ENCODE measurements around the gene ATP2A3.

ATP2A3 gene

DNA sequence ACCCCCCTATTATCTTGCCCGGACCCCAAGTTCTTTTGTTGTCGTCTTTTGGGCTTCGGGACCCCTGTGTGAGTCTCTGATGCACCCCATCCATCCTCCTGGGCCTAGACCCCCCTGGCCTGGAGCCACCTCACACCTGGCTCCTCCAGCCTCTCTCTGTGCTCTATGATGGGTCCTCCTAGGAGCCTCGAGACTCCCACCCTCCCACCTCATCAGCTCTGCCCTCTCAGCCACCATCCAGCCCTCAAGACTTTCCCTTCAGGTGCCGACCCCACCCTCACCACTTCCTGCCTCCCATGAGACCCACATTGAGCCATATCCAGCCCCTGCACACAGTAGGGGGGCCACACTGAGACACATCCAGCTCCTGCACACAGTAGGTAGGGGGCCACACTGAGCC is 8.7 kb upstream of the ATP2A3 start:
- DNase-seq (ENCODE audit: low spot score) = no peak

DNA sequence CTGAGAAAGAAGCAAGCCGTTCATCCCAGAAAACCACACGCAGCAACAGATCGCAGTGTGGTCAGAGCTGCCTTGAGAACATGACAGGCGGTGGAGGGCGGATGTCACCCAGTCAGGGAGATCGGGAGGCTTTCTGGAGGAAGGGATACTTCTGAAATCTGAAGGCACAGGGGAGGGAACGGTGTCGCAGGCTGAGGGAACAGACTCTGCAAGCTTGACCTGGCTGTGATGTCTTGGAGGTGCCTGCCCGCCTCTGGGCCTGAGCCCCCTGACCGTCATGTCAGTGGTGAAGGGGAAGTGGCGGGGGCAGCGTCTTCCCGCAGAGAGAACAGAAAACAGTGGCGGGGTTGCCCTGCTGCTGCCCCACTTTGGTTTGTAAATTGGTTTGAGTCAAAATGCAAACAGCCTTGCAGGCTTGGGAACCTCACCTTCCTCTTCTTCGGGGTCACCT is 8.1 kb upstream of the ATP2A3 start:
- no peak for DNase-seq (ENCODE audit: low spot score)

DNA sequence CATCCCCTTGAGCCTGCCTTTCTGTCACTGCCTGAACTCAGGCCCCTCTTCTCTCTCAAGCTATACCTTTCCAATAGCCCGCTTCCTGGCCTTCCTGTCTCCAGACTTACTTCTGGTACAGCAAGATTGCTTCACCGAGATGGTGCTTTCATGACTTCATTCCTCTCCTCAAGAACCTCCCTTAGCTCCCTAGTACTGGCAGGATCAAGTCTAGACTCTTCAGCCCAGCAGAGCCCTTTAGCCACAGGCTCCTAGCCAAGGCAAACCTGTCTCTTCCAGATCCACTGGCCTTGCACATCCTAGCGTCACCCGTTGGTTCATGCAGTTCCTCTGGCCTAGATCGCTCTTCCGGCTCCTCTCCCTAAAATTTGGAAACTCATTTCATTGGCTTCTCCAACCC is 6.4 kb upstream of the ATP2A3 start:
- DNase-seq (ENCODE audit: low spot score) = no peak

DNA sequence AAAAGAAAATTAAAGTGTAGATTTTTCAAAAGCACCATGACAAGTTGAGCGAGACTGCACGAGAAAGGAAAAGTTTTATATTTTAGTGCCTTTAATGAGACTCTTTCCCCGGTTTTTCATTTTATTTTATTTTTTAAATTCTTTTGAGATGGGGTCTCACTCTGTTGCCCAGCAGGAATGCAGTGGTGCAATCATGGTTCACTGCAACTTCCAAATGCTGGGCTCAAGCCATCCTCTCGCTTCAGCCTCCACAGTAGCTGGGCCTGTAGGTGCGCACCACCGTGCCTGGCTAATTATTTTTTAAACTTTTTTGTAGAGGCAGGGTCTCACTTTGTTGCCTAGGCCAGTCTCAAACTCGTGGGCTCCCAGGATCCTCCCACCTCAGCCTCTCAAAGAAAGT is 5.7 kb upstream of the ATP2A3 start:
- no peak for DNase-seq (ENCODE audit: low spot score)

DNA sequence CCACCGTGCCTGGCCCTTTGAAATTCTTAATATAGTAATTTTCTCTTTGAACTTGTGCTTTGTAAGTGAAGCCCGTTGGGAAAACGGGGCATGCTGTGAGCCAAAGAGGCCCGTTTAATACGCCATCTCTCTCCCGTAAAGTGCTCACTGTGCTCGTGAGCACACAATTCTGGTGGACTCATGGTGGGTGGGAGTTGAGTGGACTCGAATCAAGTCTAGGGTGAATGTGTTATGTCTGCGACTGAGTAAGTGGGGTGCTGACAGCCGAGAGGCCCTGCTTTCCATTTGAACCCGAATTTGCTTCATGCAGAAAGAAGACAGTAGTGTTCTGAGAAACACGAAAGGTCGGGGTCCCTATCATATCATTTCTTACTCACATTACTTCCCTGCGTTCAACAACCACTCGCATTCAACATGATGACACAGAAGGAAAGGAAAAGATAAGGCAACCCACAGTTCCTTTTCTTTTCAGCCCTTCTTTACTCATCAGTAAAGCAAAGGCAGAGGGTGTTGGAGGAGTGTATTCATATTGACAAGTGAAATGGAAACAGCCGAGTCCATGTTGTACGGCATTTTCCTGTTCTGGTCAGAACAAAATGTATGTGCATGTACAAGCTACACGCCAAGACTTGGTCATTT is 4.8 kb upstream of the ATP2A3 start:
- DNase-seq (ENCODE audit: low spot score) = no peak

DNA sequence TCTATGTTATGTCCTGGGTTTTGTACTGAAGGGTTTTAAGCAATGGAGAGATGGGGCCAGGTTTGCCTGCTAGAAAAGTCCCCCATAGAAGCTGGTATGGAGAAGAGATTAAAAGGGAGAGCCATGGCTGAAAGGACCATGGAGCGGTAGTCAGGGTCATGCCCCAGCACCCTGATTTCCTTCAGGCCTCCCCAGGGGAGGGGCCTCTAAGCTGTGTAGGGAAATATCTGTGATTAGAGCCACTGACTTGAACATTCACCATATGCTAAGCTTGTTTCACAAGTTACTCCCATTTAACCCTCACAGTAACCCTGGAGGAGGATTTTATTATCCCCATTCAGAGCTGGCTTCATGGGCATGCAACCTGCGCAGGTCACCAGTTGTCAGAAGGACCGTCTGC is 3.8 kb upstream of the ATP2A3 start:
- DNase-seq (ENCODE audit: low spot score) = no peak

DNA sequence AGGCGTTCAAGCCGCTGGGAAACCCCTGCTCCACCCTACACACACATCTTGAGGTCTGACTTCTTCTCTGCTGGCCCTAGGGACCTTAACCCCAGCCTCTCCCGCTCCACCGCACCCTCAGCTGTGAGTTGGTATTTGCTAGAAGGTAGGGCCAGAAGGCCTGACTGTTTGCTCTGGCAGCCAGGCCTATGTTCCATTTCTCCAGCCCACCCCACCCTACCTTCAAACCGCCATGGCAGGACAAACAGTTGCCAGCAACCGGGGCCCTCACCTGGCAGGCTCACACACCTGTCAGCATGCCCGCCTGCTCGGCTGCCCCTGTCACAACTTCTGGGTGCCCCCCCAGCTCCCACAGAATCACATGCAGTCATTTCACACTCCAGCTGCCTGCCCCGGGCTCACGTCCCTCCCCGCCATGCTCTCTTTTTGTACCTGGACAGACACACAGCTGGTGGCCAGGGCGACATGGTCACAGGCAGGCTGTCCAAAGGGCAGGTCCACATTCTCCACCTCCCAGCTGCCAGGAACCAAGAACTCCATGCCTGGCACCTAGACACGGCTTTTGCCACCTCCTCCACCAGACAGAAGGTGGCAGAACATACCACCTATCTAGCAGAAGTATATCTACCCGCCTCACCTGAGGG is 2.6 kb upstream of the ATP2A3 start:
- no peak for DNase-seq (ENCODE audit: low spot score)

DNA sequence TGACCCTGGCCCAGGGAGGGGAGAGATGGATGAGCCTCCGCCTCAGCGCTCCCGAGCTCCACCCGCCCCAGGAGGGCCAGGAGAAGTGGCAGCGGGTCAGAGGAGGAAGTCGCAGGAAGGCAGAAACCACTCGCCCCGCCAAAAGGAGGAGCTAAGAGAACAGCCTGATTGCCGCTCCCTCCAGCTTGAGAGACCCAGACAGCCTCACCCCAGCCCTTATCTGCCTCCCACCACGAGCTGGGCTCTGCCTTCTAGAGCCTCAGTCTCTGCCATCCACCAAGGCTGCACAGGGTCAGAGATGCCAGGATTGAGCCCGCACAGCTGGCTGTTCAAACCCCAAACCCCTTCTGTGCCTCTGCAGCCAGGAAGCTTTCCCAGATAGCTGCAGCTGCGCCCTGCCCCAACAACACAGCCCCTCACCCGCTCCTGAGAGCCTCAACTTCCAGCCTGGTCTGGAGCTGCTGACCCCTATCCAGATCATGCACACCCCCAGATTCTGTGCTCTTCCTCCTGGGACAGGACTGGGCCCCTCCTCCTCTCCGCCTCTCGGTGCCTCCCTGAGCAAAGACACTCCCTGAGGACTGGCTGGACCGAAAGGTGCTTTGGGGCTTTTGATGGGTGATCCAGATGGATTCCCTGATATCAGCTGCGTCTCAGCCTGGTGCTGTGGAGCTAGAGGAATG is 1.0 kb upstream of the ATP2A3 start:
- DNase-seq (ENCODE audit: low spot score) = peak; percentile 70

DNA sequence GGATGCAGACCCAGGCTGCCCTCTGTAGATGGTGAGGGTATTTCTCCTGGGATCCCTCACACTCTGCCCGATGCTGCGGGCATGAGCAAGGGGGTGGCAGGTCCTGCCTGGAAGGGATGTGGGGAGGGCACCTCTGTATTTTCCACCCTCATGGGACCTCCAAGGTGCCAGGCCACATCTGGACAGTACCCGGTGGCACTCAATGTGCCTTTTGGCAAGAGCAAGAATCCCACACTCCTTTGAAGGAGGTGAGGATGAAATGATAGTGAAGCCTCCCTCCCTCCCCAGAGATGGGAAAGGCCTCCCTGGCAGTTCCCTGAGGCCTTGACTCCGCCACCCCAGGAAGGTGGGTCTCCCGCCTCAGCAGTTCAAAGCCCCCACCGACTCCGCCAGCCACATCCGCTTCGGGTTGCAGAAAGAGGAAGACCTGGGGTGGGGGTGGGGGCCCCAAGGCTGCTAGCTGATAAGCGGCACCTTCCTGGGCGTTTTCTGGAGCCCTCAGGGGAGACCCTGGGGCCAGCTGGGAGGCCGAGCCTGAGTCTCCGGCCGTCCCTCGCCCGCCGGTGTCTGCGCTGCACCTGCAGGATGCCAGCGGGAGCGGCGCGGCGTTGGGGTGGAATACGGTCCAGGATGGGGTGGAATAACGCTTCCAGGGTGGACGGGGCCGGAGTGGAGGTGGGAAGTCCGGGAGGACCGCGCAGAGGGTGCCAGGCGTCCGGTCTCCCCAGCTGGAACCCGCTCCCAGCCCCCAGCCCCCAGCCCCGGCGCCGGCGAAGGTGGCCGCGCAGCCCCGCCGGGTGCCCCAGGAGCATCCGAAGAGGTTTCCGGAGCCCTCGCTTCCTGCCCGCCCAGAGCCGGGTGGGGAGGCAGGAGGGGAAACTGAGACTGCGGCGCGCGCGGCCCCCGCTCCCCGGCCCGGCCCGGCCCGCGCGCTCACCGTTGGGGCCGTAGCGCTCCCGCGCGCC is 718 bp downstream of the ATP2A3 start:
- DNase-seq (ENCODE audit: low spot score) = peak; percentile 64

DNA sequence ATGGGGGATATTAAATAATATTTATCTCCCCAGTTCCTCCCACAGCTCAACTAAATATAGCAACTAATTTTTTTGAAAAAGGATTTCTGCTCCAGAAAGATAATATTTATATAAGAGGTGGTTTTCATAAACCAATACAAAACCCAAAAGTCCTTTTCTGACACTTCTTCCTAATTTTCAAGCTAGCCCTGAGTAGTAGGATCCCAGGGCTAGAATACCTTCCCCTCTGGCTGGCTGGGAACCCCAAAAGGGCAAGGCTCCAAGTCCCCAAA is 1.3 kb downstream of the ATP2A3 start:
- DNase-seq (ENCODE audit: low spot score) = no peak

DNA sequence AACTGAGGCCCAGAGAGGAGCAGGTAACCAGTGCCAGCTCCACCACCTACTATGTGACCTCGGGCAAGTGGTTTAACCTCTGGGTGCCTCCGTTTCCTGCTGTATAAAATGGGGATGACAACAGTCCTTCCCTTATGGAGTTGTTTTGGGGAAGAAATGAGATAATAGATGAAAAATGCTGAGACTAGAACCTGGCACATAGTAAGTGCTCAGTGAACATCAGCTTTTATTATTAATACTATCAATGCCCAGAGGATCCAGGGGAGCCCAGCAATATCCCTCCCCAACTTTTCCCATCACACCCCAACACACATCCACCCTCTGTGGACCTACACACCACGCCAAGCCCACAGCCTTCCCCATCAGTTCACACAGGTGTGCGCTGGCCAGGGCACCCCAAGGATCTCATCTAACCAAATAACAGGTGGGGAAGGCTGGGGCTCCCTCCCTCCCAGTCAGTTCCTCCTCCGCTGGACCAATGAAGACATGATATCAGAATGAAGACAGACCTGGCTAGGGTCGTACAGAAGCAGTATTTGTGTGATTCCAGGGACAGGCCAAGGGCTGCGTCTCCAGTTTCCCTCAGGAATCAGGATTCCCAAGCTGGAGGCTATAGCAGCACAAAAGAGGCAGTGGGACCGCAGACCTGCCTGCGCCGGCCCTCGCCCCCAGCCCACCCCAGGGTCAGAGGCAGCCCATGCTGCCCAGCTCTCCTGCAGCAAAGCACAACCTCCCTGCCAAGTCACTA is 1.8 kb downstream of the ATP2A3 start:
- DNase-seq (ENCODE audit: low spot score) = no peak

DNA sequence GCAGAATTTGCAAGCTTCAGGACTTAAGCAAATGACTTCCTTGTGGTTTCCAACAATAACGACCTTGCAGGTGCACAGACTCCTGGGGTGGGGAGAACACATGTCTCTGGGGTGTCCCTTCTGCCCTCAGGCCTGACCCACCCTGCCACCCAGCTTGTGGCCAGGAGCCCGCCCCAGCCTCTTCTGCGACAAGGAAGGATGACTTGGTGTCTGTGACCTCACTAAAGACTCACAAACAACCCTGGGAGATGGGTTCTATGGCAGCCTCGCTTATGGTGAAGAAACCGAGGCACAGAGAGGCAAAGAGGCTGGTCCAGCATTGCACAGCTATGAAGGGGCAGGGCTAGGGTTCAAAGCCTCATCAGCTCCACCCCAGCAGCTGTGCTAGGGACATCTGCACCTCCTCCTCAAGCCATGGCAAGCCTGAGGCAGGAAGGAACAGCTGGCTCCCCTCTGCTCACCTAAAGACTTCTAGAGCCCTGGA is 2.6 kb downstream of the ATP2A3 start:
- DNase-seq (ENCODE audit: low spot score) = peak; percentile 45

DNA sequence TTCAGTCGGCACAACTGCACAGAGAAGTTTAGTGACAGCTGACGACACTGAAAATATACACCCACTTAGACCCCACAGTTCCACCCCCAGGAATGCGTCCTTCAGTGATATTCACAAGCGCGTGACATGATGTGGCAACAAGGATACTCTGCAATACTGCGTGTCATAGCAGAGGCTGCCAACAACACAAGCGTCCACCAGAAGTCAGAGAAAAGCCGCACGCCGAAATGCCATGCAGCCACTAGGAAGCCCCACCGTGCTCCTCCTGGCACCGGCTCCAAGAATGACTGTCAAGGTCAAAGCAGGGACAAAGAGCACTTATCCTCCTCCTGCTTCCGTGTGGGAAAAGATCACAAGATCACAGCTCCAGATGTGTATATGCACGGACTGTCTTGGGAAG is 3.5 kb downstream of the ATP2A3 start:
- no peak for DNase-seq (ENCODE audit: low spot score)

DNA sequence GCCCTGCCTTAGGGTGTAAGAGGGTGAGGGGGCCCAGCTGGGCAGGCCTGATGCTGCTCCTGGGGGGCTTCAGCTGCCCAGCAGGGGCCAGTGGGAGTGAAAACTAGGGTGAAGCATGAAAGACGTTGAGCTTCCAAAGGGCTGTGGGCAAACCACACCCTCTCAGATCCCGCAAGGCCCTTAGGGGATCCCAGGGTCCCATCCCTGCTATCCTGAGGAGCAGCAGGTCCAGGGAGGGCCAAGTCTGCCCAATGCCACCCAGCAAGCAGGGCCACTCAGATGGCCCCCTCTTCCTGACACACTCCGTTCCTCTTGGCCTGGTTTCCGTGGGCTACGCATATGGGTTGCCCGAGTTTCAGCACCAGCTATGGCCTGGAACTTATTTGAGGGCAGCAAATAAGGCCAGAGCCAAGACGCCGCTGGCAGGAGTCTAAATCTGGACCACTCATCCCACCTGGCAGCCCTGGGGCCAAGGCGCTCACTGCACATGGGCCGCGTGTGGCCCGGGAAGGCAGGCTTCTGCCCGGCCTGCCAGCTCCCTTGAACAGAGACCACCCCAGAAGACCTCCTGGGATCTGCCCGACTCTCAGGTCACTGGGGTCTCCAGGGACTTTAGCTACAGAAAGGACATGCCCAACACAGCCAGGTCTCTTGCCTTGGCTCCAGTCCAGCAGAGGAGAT is 4.2 kb downstream of the ATP2A3 start:
- no peak for DNase-seq (ENCODE audit: low spot score)

DNA sequence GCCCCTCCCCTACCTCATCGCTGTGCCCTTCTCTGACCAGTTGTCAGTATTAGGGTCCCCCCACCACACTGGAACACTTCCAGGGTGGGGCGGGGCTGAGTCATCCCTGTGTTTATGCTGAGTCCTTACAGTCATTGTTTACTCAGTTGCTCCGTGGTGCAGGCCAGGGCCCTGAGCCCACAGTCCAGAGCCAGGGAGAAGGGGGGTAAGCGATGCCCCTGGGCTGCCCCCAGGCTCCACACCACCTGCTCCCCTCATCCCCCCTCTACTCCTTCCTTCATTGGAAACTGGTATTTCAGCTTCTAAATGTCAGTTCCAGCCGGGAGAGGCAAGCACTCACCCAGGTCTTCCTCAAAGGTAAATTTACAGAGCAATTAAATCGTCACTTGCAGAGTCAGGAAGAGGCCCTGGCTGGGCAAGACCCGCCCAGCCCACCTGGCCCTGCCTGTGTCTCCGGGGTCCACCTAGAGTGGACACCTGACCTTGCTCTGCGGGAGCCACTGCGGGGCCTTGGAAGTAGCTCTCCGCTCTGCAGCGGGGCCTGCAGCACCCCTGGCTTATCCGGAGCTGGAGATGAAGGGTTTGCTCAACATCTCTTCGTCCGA is 4.8 kb downstream of the ATP2A3 start:
- DNase-seq (ENCODE audit: low spot score) = no peak

DNA sequence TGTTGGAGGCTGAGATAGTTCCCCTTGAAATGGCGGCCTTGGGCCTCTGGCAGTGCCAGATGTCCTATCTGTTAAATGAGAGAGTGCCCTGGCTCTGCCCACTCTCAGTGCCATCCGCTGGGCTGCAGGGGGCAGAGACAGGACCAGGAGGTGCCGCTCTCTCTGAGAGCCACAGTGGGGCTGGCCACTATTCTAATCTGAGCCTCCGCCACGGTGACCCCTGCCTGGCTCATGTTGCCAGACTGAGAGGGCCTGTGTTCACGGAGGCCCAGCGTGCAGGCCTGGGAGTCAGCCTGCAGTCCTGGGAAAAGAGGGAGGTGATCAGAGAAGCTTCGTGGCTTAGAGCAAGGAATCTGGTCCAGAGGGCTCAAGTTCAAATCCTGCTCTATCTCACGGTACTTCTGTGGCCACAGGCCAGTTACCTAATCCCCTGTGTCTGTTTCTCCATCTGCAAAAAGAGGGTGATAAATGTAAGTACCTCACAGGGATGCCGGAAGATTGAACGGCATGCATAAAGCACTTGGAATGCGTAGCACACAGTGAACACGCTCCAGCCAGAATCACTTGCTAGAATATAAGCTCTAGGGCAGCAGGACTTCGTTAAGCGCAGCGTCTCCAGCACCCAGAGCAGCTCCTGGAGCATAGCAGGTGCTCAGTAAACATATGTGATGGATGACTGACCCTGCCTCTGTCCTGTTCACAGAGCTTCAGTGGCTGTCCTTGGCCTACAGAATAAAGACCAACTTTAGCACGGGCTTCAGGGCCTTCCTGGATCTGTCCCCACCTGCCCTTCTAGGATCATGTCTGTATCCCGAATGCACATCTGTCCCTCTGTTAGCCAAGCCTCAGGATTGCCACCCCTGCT is 6.3 kb downstream of the ATP2A3 start:
- DNase-seq (ENCODE audit: low spot score) = no peak

DNA sequence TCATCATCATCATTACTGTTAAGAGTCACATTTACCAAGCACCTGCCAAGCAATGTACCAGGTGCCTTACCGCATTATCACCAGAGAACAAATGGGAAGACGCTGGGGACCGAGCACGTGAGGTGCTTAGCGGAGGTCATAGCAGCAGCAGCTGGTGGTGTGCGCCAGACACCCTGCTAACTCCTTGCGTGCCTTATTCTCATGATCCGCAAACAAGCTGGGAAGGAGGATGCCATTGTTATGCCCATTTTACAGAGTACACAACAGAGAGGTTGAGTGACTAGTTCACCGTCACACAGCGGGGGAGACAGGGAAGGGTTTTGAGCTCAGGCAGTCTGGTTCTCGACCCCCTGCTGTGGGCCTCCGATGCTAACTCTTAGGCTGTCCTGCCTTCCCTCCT is 7.3 kb downstream of the ATP2A3 start:
- DNase-seq (ENCODE audit: low spot score) = no peak

DNA sequence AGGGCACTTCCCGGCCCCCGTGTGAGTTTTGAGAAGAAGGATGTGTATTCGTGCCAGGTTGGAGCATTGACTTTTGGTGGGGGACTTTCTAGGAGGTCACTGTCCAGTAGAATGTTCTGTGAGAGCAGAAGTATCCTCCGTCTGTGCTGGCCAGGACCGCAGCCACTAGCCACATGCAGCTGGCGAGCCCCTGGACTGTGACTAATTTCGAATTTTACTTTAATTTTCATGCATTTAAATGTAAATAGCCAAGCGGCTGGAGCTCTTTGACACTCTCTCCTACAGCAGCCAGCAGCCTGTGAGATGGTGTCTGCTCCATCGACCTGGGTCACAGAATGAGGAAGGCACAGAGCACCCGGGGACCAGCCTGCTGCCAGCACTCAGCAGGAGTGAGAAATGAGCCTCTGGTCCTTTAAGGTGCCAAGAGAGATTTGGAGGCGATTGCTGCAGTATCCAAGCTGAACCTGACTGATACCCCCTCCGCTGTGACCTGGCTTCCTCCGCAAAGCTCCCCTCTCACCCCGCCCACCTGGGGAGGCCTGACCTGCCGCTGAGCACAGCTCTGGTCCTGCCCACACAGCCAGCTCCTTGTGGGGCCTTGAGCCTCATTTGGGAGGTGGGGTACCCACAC is 7.8 kb downstream of the ATP2A3 start:
- DNase-seq (ENCODE audit: low spot score) = no peak

DNA sequence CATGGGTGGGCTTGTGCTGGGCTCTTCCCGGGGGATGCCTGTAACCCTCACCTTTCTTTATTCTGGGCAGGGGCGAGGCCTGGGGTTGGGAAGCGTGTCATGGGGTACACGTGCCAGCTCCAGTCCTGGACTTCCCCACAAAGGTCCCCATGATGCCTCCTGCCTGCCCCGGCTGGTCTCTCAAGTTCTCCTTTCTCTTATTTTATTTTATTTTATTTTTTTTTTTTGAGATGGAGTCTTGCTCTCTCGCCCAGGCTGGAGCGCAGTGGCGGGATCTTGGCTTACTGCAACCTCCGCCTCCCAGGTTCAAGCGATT is 8.6 kb downstream of the ATP2A3 start:
- DNase-seq (ENCODE audit: low spot score) = no peak

All from CD4-positive, alpha-beta T cell treated with Interleukin-2 at 100 ng/mL for 4 hours (primary cell).